SU-DHL-6 (cell line): ENCODE measurements around the gene PROX1.

ENCODE experiments used
- EZH2phosphoT487 ChIP-seq: fragments of 200-600 bp; sonication (generic), shearing (Covaris generic); conservative IDR thresholded peaks from 2 replicates; pipeline ENCODE4 v1.6.1; 2018; ENCODE audit warnings: mild to moderate bottlenecking, antibody characterized with exemption, low read length, moderate library complexity, mixed read lengths
- TF ChIP-seq, protein P1 (sequence below): fragments of 200-600 bp; sonication (generic); IDR thresholded peaks from one replicate; pipeline ENCODE4 v1.5.1; 2017; ENCODE audit warnings: antibody characterized with exemption, mild to moderate bottlenecking, low read length, moderate library complexity; ENCODE audit not compliant: insufficient read depth, poor library complexity, severe bottlenecking

DNA sequence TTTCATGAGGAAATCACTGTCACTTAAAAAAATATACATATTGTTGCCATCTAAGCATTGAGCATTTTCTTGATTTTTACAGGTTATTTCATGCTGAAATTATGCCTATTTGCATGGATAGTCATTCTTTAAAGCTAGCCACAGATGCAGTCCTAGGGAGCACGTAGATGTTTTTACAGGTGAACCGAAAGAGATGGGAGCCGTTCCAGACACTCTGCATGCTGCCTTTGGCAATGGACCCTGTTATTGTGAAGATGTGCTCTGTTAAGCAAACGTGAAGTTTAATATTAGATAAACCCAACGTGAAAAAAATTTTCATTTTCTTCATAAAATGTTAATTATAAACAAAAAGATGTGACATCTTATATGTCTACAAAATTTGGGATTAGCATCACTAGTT, 7.1 kb downstream of the PROX1 start:
- TF ChIP-seq, protein P1, sequence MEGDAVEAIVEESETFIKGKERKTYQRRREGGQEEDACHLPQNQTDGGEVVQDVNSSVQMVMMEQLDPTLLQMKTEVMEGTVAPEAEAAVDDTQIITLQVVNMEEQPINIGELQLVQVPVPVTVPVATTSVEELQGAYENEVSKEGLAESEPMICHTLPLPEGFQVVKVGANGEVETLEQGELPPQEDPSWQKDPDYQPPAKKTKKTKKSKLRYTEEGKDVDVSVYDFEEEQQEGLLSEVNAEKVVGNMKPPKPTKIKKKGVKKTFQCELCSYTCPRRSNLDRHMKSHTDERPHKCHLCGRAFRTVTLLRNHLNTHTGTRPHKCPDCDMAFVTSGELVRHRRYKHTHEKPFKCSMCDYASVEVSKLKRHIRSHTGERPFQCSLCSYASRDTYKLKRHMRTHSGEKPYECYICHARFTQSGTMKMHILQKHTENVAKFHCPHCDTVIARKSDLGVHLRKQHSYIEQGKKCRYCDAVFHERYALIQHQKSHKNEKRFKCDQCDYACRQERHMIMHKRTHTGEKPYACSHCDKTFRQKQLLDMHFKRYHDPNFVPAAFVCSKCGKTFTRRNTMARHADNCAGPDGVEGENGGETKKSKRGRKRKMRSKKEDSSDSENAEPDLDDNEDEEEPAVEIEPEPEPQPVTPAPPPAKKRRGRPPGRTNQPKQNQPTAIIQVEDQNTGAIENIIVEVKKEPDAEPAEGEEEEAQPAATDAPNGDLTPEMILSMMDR = no peak
- TF ChIP-seq EZH2phosphoT487 = no peak
